NCI-H187 treated with DMSO at 0.1 percent for 48 hours (cell line): ENCODE measurements around the gene HID1.

Source experiments
- DNase-seq: peaks from one replicate; lab custom pipeline; 2025; lab: John Stamatoyannopoulos, UW

Gene HID1

GRCh38 chr17:74964988-74965622 is 7.5 kb downstream of the HID1 start:
- no peak for DNase-seq

DNA sequence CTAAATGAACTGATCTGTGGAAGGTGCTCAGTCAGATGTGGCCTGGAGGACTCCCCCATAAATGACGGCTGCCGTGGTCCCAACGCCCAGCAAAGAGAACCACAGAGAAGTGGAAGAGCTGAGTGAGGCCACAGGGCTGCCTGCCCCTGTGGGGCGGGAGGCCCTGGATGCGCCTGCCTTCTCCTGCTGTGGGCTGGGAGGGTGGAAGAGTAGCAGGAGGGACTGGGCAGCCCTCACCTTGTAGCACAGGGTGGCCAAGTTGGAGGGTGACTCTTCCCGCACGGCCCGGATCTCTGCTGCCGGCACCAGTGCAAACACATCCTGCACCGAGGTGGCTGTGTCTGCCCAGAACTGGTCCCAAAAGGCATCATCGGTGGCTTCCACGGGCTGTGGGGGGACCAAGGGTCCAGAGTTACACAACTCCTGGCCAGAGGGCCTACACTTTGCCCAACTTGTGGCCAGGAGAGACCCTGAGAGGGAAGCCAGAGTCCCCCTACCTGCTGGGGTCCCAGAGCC is 8.3 kb downstream of the HID1 start:
- DNase-seq: no peak

DNA sequence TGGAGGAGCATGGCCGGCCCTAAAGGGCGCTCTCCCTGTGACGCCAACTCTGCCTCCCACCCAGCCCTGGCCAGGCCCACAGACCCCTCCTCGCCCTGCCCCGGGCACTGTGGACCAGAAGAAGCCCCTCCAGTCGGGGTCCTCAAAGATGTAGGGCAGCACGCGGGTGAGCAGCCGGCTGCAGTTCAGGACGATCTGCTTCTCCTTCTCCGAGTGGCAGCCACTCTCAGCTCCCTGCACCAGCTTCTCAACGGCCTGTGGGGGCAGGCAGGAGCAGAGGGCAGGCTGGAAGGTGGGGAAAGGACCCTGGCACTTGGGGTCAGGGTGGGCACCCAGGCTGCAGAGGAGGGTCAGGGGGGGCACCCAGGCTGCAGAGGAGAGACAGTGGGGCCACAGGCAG is 8.9 kb downstream of the HID1 start:
- DNase-seq: no peak

- no peak for DNase-seq
Measured at GRCh38 chr17:74962622-74963394, 9.8 kb downstream of the HID1 start.

DNA sequence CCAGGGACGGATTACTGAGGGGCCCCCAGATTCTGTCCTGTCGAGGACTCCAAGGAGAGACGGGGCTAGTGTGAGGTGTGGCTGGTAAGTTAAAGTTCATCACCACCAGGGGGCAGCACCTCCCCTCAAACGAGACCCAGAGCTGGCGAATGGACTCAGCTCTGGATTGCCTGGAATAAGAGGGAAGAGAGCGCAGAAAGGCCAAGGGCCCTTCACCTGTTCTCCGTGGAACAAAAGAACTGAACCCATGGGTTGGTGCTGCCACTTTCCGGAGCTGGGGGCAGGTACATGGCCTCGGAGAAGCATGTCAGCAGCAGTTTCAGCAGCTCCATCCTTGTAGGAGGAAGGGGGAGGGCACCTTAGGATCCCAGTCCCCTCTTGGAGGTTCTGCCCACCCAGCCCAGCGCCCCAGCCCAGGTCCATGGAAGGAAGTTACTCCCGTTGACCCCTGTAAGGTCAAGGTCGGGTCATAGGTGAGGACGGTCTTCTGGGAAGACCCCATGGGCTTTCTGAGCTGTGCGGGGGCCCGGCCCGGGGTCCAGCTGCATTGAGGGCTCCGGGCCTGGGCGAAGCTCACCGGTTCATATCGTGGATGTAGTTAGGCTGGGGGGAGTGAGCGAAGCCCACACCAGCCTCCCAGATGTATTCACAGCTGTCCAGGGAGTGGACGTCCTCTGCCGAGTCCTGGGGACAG is 10.8 kb downstream of the HID1 start:
- peak; percentile 48 for DNase-seq

- DNase-seq: no peak
Measured at GRCh38 chr17:74960570-74961342, 11.8 kb downstream of the HID1 start.

DNA sequence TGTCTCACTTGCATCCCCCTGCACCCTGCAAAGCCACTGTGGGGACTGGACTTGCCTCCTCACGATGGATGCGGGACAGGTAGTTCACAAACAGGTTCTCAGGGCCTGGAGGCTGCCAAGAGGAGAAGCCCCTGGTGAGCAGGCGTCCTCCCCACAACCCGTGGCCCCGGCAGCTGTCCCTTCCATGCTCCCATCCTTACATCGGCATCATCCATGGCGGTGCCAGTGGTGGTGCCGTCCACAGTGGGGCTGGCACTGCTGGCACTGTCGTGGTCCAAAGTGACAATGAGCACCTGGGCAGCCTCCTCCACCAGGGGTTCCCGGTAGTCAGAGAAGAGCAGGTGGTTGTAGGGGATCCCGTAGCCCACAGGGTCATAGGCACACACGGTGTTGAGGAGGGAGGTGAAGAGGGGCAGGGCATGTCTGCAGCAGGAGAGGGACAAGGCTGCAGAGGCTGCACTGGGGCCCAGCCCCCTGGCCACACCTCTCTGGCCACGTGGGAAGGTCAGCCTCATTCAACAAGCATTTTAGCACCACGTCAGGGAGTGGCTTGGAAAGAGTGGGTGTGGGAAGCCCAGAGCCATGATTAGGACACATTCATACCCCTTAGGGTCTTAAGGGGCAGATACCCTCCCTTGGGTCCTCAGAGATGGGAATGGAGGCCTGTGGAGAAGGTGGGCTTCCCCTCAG is 12.6 kb downstream of the HID1 start:
- DNase-seq: no peak

DNA sequence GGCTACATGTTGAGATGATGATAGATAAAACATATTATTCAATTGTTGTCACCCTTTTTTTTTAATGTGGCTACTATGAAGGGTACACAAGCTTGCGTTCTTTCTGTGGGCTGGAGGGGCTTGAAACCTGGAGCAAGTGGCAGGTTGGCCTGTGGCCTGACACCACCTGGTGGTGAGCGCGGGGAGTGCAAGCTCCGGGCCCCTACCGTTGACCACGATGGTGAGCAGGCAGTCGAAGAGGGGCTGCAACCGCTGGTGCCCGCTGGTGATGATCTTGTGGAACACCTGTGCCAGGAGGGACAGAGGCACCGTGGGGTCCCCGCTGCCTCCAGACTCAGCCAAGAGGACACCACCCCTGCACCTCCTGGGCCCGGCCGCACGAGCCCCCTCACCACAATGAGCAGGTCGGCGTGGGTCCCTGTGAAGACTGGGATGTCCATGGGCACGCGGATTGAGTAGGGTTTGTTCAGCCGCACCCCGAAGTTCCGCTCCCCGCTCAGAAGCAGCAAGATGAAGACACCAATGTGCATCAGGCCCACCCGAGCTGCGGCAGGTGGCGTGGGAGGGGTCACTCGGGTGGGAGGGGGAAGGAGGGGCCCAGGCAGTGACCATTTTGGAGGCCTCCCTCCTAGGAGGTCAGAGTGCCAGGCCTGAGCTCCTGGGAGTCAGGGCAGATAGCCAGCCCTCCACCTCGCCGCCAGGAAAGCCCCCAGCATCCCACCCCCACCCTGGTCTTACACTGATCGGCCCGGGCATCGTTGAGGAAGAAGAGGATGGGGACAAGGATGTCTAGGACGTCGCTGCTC is 14.4 kb downstream of the HID1 start:
- DNase-seq: no peak

DNA sequence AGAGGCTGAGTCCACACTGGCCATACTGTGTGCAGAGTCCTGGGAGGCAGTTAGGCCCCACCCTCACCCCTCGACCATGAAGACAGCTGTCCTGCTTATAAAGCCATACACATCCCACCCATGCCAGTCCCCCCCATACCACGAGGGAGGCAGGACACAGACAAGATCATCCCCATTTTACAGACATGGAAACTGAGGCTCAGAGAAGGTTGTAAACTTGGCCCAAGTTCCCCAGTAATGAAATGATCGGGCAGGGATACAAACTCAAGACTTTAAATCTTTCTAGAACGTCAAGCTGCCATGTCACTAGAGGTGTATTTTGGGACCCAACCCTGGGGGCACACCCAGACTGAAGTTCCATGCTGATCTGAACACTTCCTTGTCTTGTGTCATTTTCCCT is 16.5 kb downstream of the HID1 start:
- DNase-seq: no peak

- no peak for DNase-seq
Measured at GRCh38 chr17:74954665-74955421, 17.7 kb downstream of the HID1 start.

DNA sequence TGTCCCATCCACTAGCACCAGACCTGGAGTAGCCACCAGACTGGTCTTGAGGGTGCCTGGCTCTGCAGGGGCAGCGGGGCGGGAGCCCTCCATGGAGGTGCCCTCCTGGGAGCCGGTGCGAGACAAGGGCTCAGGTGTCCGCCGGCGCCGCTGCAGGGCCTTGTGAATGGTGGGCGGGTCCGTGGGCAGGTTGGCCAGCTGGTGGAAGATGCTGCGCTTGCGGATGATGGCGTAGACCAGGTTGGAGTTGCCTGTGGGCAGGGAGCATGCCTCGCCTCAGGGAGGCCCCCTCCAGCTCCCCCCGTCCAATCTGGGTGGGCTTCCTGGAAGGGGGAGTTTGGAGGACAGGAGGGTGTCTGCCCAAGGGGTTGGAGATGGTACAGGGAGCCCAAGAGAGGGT is 18.4 kb downstream of the HID1 start:
- DNase-seq: no peak

DNA sequence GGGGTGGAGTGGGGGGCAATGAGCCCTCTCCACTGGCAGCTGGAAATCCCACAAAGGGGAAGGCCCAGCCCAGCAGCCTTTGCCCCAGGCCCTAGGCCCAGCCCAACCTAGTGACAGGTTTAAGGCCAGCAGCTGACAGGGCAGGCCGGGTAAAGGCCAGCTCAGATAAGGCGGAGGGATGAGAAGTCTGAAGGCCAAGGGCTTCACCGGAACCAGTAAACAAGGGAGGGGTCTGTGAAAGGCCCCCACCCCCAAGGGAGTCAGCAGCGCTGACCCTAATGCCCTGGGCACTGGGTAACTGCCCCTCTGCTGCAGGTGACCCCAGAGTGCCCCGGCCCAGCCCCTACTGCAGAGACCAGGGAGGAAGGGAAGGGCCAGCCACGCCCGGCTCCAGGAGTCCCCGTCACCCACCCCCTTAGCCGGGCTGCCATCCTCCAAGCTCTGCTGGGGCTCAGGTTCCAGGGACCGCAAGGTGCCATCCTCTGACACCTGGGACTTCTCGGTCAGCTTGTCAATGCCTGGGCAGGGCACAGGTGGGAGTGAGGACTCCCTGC is 19.3 kb downstream of the HID1 start:
- DNase-seq: no peak

GRCh38 chr17:74952431-74953133 is 20.0 kb downstream of the HID1 start:
- no peak for DNase-seq

GRCh38 chr17:74951680-74952421 is 20.7 kb downstream of the HID1 start:
- DNase-seq: no peak

- no peak for DNase-seq
Measured at GRCh38 chr17:74951065-74951464, 21.5 kb downstream of the HID1 start.

- DNase-seq: no peak
Measured at GRCh38 chr17:74950207-74950606, 22.4 kb downstream of the HID1 start.

GRCh38 chr17:74949455-74950115 is 23.0 kb downstream of the HID1 start:
- DNase-seq: no peak
